ENCODE measurements around the gene COX18. TPM values are rescaled to one million over a fixed set of nuclear protein-coding genes. Genes with fewer than 3 reads are reported as not detected.

The COX18 gene
- total and polyA plus RNA-seq, 2 of the 4 experiments (the other 2 are of a cell fraction), result 8.0 to 22.0 TPM

GRCh38 chr4:73034896-73035295 is 34.6 kb downstream of the COX18 start:
- CTCF ChIA-PET, result no interaction called here
- no peaks in the 10 kb centered on the region for H3K9me1 ChIP-seq (ENCODE audit: insufficient read depth, low read length)

More at GRCh38 chr4:73034896-73035295, 34.6 kb downstream of the COX18 start:
- in situ Hi-C loops (cut with MboI; ENCODE audit: low sequenced_read_pairs), result loop anchor here (25.0 kb wide), 1 partner anchor 723 kb away; no protein-coding TSS in a partner anchor
- Histone ChIP-seq H3K4me1 (ENCODE audit: control insufficient read depth, insufficient read depth, low read length) (no peaks in the 10 kb centered on the region), H2AK5ac (ENCODE audit: low read depth, low read length) (no peak overlapping the region), H3K56ac (ENCODE audit: extremely low read depth, insufficient read depth, low read length) (no peak overlapping the region), H3K23ac (ENCODE audit: low read depth, low read length) (no peak overlapping the region), H3K9ac (ENCODE audit: low read depth, low read length) (no peak overlapping the region), H2BK120ac (ENCODE audit: low read depth, low read length) (no peak overlapping the region), H3K14ac (replicated peaks; ENCODE audit: low read depth, low read length) (no peak overlapping the region), H3K27me3 (ENCODE audit: control insufficient read depth, insufficient read depth, low read length) (no peaks in the 10 kb centered on the region; the same call in 1 of the 2 replicates), H2AK9ac (replicated peaks; ENCODE audit: low read depth, low read length, poor library complexity) (no peak overlapping the region), H4K20me1 (ENCODE audit: insufficient read depth, low read length) (no peaks in the 10 kb centered on the region), H3K27ac (ENCODE audit: insufficient read depth, low read length) (no peak overlapping the region), H2BK5ac (ENCODE audit: low read depth, low read length, poor library complexity, severe bottlenecking) (no peak overlapping the region), H2AFZ (replicated peaks; ENCODE audit: low read length, poor library complexity) (no peak overlapping the region), H4K91ac (ENCODE audit: insufficient read depth, low read depth, low read length) (no peak overlapping the region), H3K9me3 (ENCODE audit: control insufficient read depth, insufficient read depth, low read length) (peaks cover 2% of the 10 kb centered on the region), H2BK15ac (ENCODE audit: low read depth, low read length) (no peak overlapping the region), H2BK20ac (ENCODE audit: low read depth, low read length) (no peak overlapping the region), H3K36me3 (ENCODE audit: control insufficient read depth, insufficient read depth, low read length) (no peaks in the 10 kb centered on the region), H3K79me1 (ENCODE audit: low read depth in 1 of 2, low read length in 2 of 2) (no peaks in the 10 kb centered on the region), H3K18ac (ENCODE audit: low read depth, low read length) (no peak overlapping the region), H3K4me3 (ENCODE audit: insufficient read depth, low read depth, low read length) (no peak overlapping the region), H4K8ac (ENCODE audit: low read depth in 2 of 2, low read length in 2 of 2) (no peak overlapping the region), H4K5ac (ENCODE audit: low read depth, low read length) (no peak overlapping the region), H3K4ac (ENCODE audit: low read depth, low read length) (no peak overlapping the region), H3K4me2 (ENCODE audit: low read depth, low read length) (no peak overlapping the region)
- TF ChIP-seq MXI1 (IDR thresholded peaks at IDR 0.05; ENCODE audit: borderline replicate concordance, low read depth, low read length) (no peak), SMC3 (IDR thresholded peaks at IDR 0.05; ENCODE audit: low read depth, low read length) (no peak), CTCF (conservative IDR thresholded peaks at IDR 0.05; ENCODE audit: low read depth, low read length) (no peak), FOS (IDR thresholded peaks at IDR 0.05; ENCODE audit: low read depth, low read length) (no peak), MAZ (IDR thresholded peaks at IDR 0.05; ENCODE audit: borderline replicate concordance, low read depth, low read length) (no peak), CEBPB (IDR thresholded peaks at IDR 0.05; ENCODE audit: low read depth, low read length) (no peak), MAFK (IDR thresholded peaks at IDR 0.05; ENCODE audit: low read depth, low read length) (no peak), NFE2L2 (IDR thresholded peaks at IDR 0.05; ENCODE audit: low read depth, low read length) (no peak), BHLHE40 (IDR thresholded peaks at IDR 0.05; ENCODE audit: low read depth, low read length) (no peak), RFX5 (IDR thresholded peaks at IDR 0.05; ENCODE audit: low read depth, low read length) (no peak)
- TF ChIP-seq, protein P1, sequence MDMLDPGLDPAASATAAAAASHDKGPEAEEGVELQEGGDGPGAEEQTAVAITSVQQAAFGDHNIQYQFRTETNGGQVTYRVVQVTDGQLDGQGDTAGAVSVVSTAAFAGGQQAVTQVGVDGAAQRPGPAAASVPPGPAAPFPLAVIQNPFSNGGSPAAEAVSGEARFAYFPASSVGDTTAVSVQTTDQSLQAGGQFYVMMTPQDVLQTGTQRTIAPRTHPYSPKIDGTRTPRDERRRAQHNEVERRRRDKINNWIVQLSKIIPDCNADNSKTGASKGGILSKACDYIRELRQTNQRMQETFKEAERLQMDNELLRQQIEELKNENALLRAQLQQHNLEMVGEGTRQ (IDR thresholded peaks at IDR 0.05; ENCODE audit: low read depth, low read length), result no peak
- TF ChIP-seq, protein P2, sequence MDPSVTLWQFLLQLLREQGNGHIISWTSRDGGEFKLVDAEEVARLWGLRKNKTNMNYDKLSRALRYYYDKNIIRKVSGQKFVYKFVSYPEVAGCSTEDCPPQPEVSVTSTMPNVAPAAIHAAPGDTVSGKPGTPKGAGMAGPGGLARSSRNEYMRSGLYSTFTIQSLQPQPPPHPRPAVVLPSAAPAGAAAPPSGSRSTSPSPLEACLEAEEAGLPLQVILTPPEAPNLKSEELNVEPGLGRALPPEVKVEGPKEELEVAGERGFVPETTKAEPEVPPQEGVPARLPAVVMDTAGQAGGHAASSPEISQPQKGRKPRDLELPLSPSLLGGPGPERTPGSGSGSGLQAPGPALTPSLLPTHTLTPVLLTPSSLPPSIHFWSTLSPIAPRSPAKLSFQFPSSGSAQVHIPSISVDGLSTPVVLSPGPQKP (IDR thresholded peaks at IDR 0.05; ENCODE audit: borderline replicate concordance, low read depth, low read length), result no peak
- intact Hi-C loops (cut with micrococcal nuclease), result no loop called here
- BruUV-seq (replicated peaks), result no TSS peak
- DNase-seq, result no peak
- no peak for ATAC-seq (ENCODE audit: low read depth)
- no CpG with 5 or more reads among the region's 2 CpGs for WGBS, 2 experiments (ENCODE audit: extremely low coverage in 2 of 2, insufficient read length in 1 of 2)
- POLR2A ChIA-PET (ENCODE audit: unreplicated experiment), result no interaction called here
- dilution Hi-C loops (cut with HindIII; ENCODE audit: low sequenced_read_pairs, unreplicated experiment), result no loop called here
